NCI-H446 (cell line): ENCODE measurements around the gene SCAF11.
A peak's percentile ranks its signal among the peaks of the same experiment; 100 is the strongest.

Source experiments
- DNase-seq, 2 experiments: peaks; one replicate each; lab custom pipeline; 2025; lab: John Stamatoyannopoulos, UW

SCAF11 gene

GRCh38 chr12:45981075-45981837 lies 9.1 kb downstream of the SCAF11 start:
- DNase-seq: no peak

DNA sequence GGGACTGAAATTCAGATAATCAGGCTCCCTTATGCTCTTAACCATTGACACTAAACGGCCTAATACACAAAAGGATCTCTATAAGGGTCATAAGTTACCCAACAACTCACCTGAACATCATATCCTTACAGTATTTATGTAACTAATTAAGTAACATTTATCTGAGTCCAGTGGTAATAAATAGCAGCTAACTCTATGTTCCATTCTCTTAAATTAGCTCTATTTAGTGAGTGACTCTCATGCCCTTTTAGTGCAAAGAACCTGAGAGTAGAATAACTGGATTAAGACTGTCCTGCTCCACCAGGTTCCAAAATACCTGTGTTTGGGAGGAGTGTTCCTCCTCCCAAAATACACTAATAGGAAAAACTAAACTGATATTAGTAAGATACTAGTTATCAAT lies 9.8 kb downstream of the SCAF11 start:
- no peak for DNase-seq

- no peak for DNase-seq
Measured at GRCh38 chr12:45978108-45978507, 12.3 kb downstream of the SCAF11 start.

- no peak for DNase-seq
Measured at GRCh38 chr12:45977620-45978019, 12.8 kb downstream of the SCAF11 start.

DNA sequence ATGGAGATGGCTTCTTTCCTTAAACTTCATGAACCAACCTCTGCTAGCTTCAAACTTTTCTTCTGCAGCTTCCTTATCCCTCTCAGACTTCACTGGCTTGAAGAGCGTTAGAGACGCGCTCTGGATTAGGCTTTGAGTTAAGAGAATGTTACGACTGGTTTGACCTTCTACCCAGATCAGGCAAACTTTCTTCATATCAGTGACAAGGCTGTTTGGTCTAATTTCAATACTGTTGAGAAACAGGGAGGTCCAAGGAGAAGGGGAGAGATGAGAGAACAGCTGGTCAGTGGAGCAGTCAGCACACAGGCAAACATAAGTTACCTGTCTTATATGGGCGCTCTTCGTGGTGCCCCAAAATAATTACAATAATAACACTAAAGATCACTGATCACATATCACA lies 14.9 kb downstream of the SCAF11 start:
- DNase-seq: no peak

DNA sequence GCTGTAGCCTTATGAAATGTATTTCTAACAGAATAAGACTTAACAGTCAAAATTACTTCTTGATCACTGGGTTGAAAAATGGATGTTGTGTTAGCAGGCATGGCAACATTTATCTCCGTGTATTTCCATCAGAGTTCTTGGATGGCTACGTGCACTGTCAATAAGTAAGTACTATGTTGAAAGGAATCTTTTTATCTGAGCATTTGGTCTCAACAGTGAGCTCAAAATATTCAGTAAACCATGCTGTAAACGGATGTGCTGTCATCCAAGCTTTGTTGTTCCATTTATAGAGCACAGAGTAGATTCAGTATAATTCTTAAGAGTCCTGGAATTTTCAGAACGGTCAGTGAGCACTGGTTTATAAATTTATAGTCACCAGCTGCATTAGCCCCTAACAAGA lies 15.5 kb downstream of the SCAF11 start:
- DNase-seq: no peak

DNA sequence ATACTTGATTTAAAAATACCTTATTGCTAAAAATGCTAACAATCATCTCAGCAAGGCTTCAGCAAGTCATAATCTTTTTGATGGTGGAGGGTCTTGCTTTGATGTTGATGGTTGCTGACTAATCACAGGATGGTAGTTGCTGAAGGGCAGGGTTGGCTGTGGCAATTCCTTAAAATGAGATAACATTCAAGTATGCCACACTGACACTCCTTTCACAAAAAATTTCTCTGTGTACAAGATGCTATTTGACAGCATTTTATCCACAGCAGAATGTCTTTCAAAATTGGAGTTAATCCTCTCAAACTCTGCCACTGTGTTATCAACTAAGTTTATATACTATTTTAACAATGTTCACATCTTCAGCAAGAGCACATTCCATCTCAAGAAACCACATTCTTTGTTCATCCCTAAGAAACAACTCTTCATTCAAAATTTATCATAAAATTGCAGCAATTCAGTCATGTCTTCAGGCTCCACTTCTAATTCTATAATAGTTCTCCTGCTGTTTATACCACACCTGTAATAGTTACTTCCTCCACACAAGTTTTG lies 16.1 kb downstream of the SCAF11 start:
- no peak for DNase-seq

DNA sequence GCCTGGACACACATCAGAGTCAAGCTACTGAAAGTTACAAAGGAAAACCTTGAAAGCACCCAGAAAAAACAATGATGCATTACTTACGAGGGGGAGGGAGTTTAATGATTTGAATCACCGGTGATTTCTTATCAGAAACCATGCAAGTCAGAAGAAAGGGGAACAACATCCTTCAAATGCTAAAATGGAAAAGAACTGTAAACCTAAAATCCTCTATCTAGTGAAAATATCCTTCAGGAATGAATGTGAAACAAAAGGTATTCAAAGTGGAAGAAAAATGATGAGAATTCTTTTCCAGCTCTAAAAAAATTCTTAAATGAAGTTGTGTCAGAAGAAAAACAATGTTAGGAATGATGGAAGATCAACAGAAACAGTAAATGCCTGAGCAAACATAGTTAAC lies 16.8 kb downstream of the SCAF11 start:
- DNase-seq: no peak

- no peak for DNase-seq
Measured at GRCh38 chr12:45970391-45970790, 20.0 kb downstream of the SCAF11 start.

DNA sequence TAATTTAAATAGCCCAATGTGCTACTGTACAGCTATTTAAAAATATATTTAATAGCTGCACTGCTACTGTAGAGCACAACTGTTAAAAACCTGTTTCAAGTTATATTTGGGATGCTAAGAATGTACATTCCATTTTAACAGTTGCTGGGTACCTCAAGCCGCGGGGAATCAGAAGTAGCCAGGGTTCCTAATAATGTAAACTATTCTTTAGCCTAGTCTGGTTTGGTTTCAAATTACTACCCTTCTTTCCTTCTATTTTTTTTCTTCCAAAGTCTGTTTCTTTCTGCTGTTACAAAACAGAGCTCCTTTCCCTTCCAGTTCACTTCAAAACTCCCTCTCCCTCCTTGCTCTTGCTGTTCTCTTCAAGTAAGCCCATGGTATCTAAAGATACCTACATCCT lies 21.3 kb downstream of the SCAF11 start:
- no peak for DNase-seq

DNA sequence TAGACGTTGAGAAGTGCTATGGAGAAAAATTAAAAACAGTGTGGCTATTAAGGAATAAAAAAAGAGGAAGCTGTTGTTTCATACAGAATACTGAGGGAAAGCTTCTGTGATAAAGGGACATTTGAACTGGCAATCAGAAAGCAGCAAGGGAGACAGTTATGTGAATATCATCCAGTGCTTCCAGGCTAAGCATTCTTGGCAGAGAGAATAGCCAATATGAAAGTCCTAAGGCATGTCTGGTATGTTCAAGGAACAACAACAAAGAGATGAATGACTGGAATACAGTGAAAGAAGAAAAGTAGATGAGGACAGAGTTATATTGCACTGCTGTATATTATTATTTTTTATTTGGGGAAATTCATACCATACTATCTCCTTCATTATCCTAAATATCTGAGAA lies 23.9 kb downstream of the SCAF11 start:
- no peak for DNase-seq

- DNase-seq: no peak
Measured at GRCh38 chr12:45962553-45963325, 27.6 kb downstream of the SCAF11 start.

DNA sequence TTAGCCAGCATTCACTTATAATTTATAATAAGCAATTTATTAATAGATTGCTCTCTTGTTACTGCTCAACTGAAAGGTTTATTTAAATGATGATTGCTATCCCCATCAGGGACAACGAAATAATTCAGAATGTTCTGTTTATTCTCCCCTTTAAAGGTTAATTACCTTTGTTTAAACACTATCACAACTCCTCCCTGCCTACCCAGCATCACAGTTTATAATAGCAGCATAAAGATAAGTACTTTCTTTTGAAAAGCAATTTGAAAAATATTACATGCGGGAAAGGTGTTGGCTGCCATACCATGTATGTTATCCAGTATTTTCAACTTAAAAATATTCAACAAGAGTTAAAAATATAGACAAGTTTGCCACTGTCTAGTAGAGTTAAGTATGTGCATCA lies 30.6 kb downstream of the SCAF11 start:
- no peak for DNase-seq

DNA sequence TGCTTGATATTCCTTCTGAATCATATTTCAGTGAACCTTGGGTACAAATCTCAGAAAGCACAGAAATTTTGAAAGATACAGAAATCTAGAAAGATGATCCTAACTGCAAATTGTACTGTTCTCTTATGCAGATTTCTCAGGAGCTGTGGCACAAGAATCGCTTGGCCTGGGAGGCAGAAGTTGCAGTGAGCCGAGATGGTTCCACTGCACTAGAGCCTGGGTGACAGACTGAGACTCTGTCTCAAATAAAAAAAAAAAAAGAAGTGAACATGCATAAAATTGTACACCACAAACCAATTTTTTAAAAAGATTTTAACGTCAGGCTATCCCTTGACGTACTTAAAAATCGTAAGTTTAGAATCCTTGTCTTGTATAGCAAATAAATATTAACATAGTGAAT lies 31.3 kb downstream of the SCAF11 start:
- no peak for DNase-seq

GRCh38 chr12:45948546-45948945 lies 41.8 kb downstream of the SCAF11 start:
- no peak for DNase-seq

DNA sequence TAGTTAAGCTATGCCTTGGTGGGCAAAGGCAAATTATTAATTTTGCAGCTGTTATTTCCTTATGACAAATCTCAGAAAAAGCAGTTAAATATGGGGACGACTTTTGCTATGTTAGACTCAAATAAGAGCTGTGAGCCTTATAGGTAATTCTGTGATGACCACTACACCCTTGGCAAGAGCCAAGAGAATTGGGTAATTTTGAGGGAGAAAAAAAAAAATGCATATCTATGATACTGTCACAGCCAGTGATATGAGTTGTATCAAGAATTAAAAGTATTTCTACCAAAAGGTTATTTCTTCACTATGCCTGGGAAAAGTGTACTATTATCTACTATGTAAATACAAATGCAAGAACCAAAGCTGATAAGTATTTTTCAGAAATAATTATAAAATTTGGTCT lies 43.9 kb downstream of the SCAF11 start:
- DNase-seq: no peak

GRCh38 chr12:45944771-45945170 lies 45.6 kb downstream of the SCAF11 start:
- no peak for DNase-seq

- DNase-seq: no peak
Measured at GRCh38 chr12:45939759-45940158, 50.6 kb downstream of the SCAF11 start.

GRCh38 chr12:45938566-45938965 lies 51.8 kb downstream of the SCAF11 start:
- DNase-seq: no peak

DNA sequence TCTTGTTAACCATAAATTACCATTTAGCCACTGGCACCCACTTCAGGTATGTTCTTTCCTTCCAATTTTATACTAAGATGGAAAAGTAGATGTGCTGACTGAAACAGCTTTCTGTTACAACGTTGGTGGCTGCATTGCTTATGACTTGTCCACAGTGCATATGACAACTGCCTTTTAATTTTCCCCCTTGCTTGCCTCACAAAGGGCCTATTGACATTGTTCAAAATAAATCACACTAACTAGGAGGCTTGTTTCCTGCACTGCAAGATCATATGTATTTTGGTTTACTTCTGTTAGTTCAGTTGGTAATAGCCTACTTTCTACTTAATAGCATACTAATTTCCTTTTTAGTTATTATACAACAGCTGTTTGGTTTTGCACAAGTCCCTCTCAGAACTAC lies 55.4 kb downstream of the SCAF11 start:
- no peak for DNase-seq

- peak in 1 of 2 experiments; percentile 3 for DNase-seq
Measured at GRCh38 chr12:45933504-45933903, 56.9 kb downstream of the SCAF11 start.

DNA sequence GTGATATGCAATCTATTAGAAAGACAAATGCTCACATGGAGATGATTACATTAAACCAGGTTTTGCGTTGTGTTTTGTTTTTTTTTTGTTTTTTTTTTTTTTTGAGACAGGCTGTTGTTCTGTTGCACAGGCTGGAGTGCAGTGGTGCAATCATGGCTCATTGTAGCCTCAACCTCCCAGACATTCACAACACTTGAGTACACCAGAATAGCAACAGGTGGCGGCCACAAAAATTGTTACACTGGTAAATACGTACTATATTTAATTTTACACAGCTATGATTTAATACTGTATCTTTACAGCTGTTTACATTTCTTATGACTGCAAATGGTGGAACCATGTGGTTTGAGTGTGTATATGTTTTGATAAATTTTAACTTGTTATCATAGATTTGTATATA lies 60.0 kb downstream of the SCAF11 start:
- no peak for DNase-seq

- DNase-seq: no peak
Measured at GRCh38 chr12:45928309-45928708, 62.1 kb downstream of the SCAF11 start.
